HFF-Myc (cell line): ENCODE measurements around the gene ZNF503.

Experiments used
- DNase-seq: peaks from one replicate; pipeline ENCODE4 v3.0.0-alpha.2; 2011; ENCODE audit warnings: low read depth; ENCODE audit errors: extremely low read depth
- H3K4me3 ChIP-seq: replicated peaks from 2 replicates; pipeline ENCODE4 v1.5.1; 2011; ENCODE audit warnings: low read depth, mild to moderate bottlenecking, control low read depth, low read length
- CTCF ChIP-seq: IDR thresholded peaks from 2 replicates; pipeline ENCODE4 v1.5.1; 2012; ENCODE audit warnings: mild to moderate bottlenecking, low read depth, low read length, control low read depth; ENCODE audit errors: missing control alignments

The ZNF503 gene

DNA sequence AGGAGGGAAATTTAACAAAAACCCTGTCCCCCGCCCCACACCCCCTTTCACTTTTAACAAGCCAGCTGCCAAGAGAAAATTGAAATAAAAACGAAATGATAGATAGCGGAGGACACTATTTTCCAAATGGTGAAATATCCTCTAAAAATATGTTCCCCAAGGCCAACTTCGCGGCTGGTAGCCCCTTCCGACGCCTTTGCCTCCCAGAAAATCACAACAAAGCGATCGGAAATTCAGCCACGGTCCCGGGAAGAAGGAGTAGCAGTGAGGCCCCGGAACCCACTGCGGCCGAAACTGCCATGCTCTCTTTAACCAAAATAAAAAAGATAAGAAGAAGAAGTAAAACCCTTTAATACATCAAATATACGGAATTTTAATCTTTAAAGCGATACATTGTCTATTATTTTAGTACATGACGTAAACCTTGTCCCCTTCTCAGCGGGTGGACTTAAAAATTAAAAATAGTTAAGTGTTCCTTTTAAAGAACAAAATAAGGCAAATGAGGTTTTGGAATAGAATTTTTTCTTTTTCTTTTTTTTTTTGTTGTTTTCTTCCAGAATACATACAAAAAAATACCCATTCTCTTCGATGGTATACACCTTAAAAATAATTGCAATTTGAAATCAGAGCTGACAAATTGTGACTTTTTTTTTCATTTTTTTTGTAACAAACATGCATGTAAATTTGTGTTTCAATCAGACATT lies 3.9 kb downstream of the ZNF503 start:
- TF ChIP-seq CTCF = no peak
- 0 out of 2 replicates have a peak overlapping the region, but pooled peaks have one; percentile 4 for H3K4me3 ChIP-seq
- no peak for DNase-seq

GRCh38 chr10:75396631-75397495 lies 4.7 kb downstream of the ZNF503 start:
- TF ChIP-seq CTCF = no peak
- H3K4me3 ChIP-seq = 0 out of 2 replicates have a peak overlapping the region, but pooled peaks have one; percentile 4
- DNase-seq = no peak

DNA sequence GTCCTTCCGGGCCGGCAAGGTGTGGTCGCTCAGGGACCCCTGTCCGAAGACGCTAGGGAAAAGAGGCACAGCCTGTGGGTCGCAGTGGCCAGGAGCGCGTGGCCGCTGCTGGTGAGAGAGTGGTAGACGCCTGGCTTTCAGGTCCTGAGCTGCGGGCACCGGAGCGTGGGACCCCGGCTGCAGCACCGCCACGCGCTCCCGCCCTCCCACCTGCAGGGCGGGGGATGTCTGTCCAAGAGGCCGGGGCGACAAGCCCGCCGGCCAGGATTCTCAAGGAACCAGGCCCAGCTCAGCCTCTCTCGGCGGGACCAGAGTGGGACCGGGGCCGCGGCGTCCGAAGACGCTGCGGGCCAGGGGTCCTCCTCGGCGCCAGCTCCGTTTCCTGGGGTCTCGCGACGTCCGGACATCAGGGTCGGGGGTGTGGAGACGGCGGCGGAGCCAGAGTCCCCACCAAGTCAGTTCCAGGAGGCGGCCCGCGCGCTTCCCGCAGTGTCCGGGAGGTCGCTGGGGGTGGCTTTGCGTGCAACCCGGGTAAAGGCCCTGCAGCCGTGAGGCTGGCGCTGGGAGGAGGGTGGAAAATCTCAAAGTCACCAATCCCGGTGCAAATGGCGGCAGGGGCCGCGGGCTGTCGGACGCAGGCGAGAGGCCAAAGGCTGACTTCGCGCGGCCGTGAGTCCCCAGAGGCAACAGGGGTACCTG lies 5.5 kb downstream of the ZNF503 start:
- TF ChIP-seq CTCF = no peak
- no peak overlapping the region for H3K4me3 ChIP-seq
- DNase-seq = no peak

DNA sequence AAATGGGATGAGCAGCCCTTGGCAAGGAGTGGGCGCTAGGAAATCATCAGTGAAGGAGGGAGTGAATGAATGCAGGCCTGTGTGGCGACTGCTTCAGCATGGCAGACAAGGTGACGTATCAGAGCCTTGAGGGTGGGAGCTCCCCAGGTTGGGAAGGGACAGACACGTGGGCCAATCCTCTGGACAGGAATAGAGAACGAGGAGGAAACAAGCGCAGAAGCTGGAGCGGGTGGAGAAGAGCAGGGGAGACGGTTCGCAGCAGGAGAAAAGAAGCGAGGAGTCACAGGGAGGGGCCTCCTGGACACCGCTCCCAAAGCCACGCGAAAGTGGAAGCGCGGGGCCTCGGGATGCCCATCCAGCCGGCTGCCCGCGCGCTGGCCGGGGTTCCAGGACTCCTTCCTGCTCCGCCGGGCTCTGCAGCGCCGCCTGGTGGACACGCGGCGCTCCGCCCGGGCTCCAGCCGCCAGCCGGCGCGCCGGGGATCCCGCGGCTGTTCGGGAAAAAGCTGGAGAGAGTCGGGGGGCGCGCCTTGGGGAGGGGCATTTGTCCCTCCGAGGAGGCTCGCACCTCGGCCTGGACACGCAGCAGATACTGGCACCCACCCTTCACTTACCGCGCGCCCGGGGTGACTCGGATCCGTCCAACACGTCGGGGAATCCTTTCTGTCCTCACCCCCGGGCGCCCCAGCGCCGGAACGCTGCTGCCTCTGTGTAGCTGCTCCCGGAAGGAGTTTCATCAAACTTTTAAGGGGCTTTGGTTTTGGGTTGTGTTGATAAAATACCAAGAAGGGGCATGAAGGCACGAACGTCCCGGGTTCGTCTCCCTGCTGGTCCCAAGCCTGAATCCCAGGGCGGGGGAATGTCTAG lies 6.3 kb downstream of the ZNF503 start:
- TF ChIP-seq CTCF = peak; percentile 56
- no peak for DNase-seq
- no peak overlapping the region for H3K4me3 ChIP-seq

- no peak for DNase-seq
- TF ChIP-seq CTCF = no peak
- H3K4me3 ChIP-seq = no peak overlapping the region
Observed at GRCh38 chr10:75394221-75394620, 7.3 kb downstream of the ZNF503 start.

DNA sequence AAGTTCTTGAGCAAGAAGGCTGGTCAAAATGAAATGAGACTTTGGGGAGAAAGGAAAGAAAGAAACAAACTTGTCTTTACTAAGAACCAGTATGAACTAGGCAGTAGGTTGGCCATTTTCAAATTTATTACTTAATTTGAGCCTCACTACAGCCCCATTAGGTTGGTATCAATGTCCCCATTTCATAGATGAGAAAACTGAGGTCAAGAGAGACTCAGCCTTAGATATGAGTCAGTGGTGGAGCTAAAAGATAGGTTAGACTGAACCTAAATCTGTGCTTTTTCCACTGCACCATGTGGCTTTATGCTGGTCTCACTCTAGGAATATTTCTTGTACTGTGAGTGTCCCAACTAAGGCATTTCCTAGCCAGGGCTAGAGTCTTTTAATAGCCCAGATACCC lies 8.8 kb downstream of the ZNF503 start:
- no peak for DNase-seq
- H3K4me3 ChIP-seq = no peak overlapping the region
- TF ChIP-seq CTCF = no peak
